ENCODE measurements around the gene OSBPL9.

The OSBPL9 gene

GRCh38 chr1:51755437-51755836 lies 138.5 kb downstream of the OSBPL9 start:
- Histone ChIP-seq H3K36me3 (peaks cover 5% of the 10 kb centered on the region; the same call in 1 of the 2 replicates), H3K9me3 (ENCODE audit: severe bottlenecking) (no peaks in the 10 kb centered on the region), H3K27ac (no peak overlapping the region), H3K27me3 (ENCODE audit: insufficient read depth, low read depth, severe bottlenecking) (no peaks in the 10 kb centered on the region), H3K4me3 (ENCODE audit: low read depth, low read length) (no peak overlapping the region)
- no peak for TF ChIP-seq CTCF (IDR thresholded peaks at IDR 0.05; ENCODE audit: low read depth, low read length)
- no peak for DNase-seq

- TF ChIP-seq CTCF (IDR thresholded peaks at IDR 0.05; ENCODE audit: low read depth, low read length), result no peak
Observed at GRCh38 chr1:51756290-51756689, 139.4 kb downstream of the OSBPL9 start.

GRCh38 chr1:51758310-51758709 lies 141.4 kb downstream of the OSBPL9 start:
- DNase-seq, result no peak
- no peaks in the 10 kb centered on the region for H3K9me3 ChIP-seq (ENCODE audit: severe bottlenecking)
- H3K4me3 ChIP-seq (ENCODE audit: low read depth, low read length), result no peak overlapping the region
- H3K36me3 ChIP-seq, result peaks cover 5% of the 10 kb centered on the region; the same call in 1 of the 2 replicates
- no peak overlapping the region for H3K27ac ChIP-seq
- H3K27me3 ChIP-seq (ENCODE audit: insufficient read depth, low read depth, severe bottlenecking), result no peaks in the 10 kb centered on the region
- TF ChIP-seq CTCF (IDR thresholded peaks at IDR 0.05; ENCODE audit: low read depth, low read length), result no peak

More at GRCh38 chr1:51756290-51756689, 139.4 kb downstream of the OSBPL9 start:
- H3K9me3 ChIP-seq (ENCODE audit: severe bottlenecking), result no peaks in the 10 kb centered on the region
- peaks cover 5% of the 10 kb centered on the region; the same call in 1 of the 2 replicates for H3K36me3 ChIP-seq
- H3K27ac ChIP-seq, result no peak overlapping the region
- H3K27me3 ChIP-seq (ENCODE audit: insufficient read depth, low read depth, severe bottlenecking), result no peaks in the 10 kb centered on the region
- DNase-seq, result no peak
- H3K4me3 ChIP-seq (ENCODE audit: low read depth, low read length), result no peak overlapping the region

GRCh38 chr1:51760872-51761271 lies 144.0 kb downstream of the OSBPL9 start:
- TF ChIP-seq CTCF (IDR thresholded peaks at IDR 0.05; ENCODE audit: low read depth, low read length), result no peak
- no peak overlapping the region for H3K4me3 ChIP-seq (ENCODE audit: low read depth, low read length)
- peaks cover 3% of the 10 kb centered on the region; the same call in 1 of the 2 replicates for H3K36me3 ChIP-seq
- no peak overlapping the region for H3K27ac ChIP-seq
- H3K9me3 ChIP-seq (ENCODE audit: severe bottlenecking), result no peaks in the 10 kb centered on the region
- DNase-seq, result no peak
- H3K27me3 ChIP-seq (ENCODE audit: insufficient read depth, low read depth, severe bottlenecking), result no peaks in the 10 kb centered on the region

- Histone ChIP-seq H3K9me3 (ENCODE audit: severe bottlenecking) (no peaks in the 10 kb centered on the region), H3K36me3 (peaks cover 1% of the 10 kb centered on the region; the same call in 1 of the 2 replicates), H3K4me3 (ENCODE audit: low read depth, low read length) (no peak overlapping the region), H3K27ac (no peak overlapping the region), H3K27me3 (ENCODE audit: insufficient read depth, low read depth, severe bottlenecking) (no peaks in the 10 kb centered on the region)
- no peak for TF ChIP-seq CTCF (IDR thresholded peaks at IDR 0.05; ENCODE audit: low read depth, low read length)
- DNase-seq, result no peak
Observed at GRCh38 chr1:51761351-51761750, 144.5 kb downstream of the OSBPL9 start.

- no peak overlapping the region for H3K4me3 ChIP-seq (ENCODE audit: low read depth, low read length)
- no peak overlapping the region for H3K27ac ChIP-seq
- H3K36me3 ChIP-seq, result peaks cover 16% of the 10 kb centered on the region
- TF ChIP-seq CTCF (IDR thresholded peaks at IDR 0.05; ENCODE audit: low read depth, low read length), result peak; percentile 71
- H3K27me3 ChIP-seq (ENCODE audit: insufficient read depth, low read depth, severe bottlenecking), result no peaks in the 10 kb centered on the region
- H3K9me3 ChIP-seq (ENCODE audit: severe bottlenecking), result no peaks in the 10 kb centered on the region
- peak; percentile 16 for DNase-seq
Observed at GRCh38 chr1:51768971-51769588, 152.2 kb downstream of the OSBPL9 start.
